Right cardiac atrium (tissue), 5 donors: ENCODE results near the gene STOML1. TPM values are rescaled to one million over a fixed set of nuclear protein-coding genes. Genes with fewer than 3 reads are reported as not detected.

Experiments
- ATAC-seq, 2 donors: fragments of 200-7000 bp; cut with Tn5 transposase; one replicate each; pipeline versions ENCODE4 v1.8.0 to v1.9.1; 2020; ENCODE audit warnings: moderate library complexity in 2 of 2, mild to moderate bottlenecking in 1 of 2
- DNase-seq, 3 donors: peaks; one replicate each; pipeline ENCODE4 v3.0.0-alpha.2; 2020
- H3K27ac ChIP-seq: one replicate; pipeline ENCODE4 v1.5.1; 2013; ENCODE audit warnings: mild to moderate bottlenecking, low read length, control low read depth, moderate library complexity
- H3K27me3 ChIP-seq: one replicate; pipeline ENCODE4 v1.6.1; 2013; ENCODE audit not compliant: control insufficient read depth, insufficient read depth
- H3K4me1 ChIP-seq: one replicate; pipeline ENCODE4 v1.6.1; 2013; ENCODE audit warnings: low read length; ENCODE audit not compliant: control insufficient read depth, insufficient read depth
- H3K4me3 ChIP-seq: one replicate; pipeline ENCODE4 v1.5.1; 2013; ENCODE audit warnings: low read length, control low read depth
- H3K9me3 ChIP-seq: one replicate; pipeline ENCODE4 v1.6.1; 2013; ENCODE audit warnings: low read length; ENCODE audit not compliant: control insufficient read depth
- WGBS: extraction: QIAGEN DNeasy Blood & Tissue Kit; methylation state at CpG from one replicate; pipeline ENCODE4 v1.1.7; 2013; 5-methylcytosine and 5-hydroxymethylcytosine counted together
- intact Hi-C, 4 donors: fragments of 100-400 bp; cut with DNase I; formaldehyde crosslinking; loops; one replicate each; pipeline versions ENCODE4 v1.11.0 to v1.14.0; 2022 to 2023
- polyA plus RNA-seq: library from polyadenylated mRNA; stranded (reverse); fragments of 200-250 nt; gene quantifications from one replicate; pipeline ENCODE4 v1.2.3, GENCODE V29; 2013
- total RNA-seq, 4 donors: library from RNA; stranded (reverse); fragmentation: NEBNext Ultra II Directional; extraction: Animal tissue kit (Norgen Biotek cat#: 25700); gene quantifications; one replicate each; pipeline ENCODE4 v1.2.1, GENCODE V29; 2021
- donor health status: healthy with polysubstance abuse.
- donor health status: DM: no; HTN: yes; CAD: no.
- donor health status: DM: no; HTN: no; CAD: no.
- donor health status: DM: no; HTN: yes; CAD: no; lungs with severe emphysema.
- donor health status: DM: yes; HTN: yes; CAD: no.

Gene STOML1
- total and polyA plus RNA-seq, 5 donors: 14.9 to 24.3 (median 17.9) TPM

DNA sequence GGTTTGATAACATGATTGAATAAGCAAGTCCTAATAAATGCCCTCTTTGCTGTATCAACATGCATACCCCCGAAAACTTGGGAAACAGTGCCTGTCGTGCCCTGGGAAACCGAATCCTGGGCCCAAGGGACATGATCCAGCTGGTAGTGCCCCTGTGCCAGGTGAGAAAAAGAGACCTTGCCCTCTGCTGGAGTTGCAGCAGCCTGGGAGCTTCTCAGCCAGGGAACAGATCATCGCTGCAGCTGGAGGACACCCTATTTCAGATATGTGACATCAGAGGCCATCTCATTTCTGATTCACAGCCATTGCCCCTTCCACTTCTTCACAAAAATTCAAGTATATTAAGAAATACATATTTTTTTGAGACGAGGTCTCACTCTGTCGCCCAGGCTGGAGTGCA is 32.3 kb downstream of the STOML1 start:
- 88% methylated on average over 6 of the region's 6 CpGs for WGBS
- no peak for ATAC-seq
- no peaks in the 10 kb centered on the region for H3K27me3 ChIP-seq
- H3K9me3 ChIP-seq: no peaks in the 10 kb centered on the region
- no peak overlapping the region for H3K4me3 ChIP-seq
- H3K27ac ChIP-seq: no peak overlapping the region
- H3K4me1 ChIP-seq: no peaks in the 10 kb centered on the region
- DNase-seq: no peak
- intact Hi-C loops: loop anchor here in 1 of 4 donors (10.0 kb wide), 1 partner anchor 355 kb away; no protein-coding TSS in a partner anchor

GRCh38 chr15:73959012-73959581 is 33.0 kb downstream of the STOML1 start:
- no peak for DNase-seq

GRCh38 chr15:73957785-73958184 is 34.3 kb downstream of the STOML1 start:
- no peak for ATAC-seq
- Histone ChIP-seq H3K27me3 (no peaks in the 10 kb centered on the region), H3K4me3 (no peak overlapping the region), H3K9me3 (no peaks in the 10 kb centered on the region), H3K4me1 (peaks cover 3% of the 10 kb centered on the region), H3K27ac (no peak overlapping the region)
- DNase-seq: no peak
- WGBS: 84% methylated on average over 2 of the region's 2 CpGs
- intact Hi-C loops: no loop called here

More at GRCh38 chr15:73959012-73959581, 33.0 kb downstream of the STOML1 start:
- Histone ChIP-seq H3K9me3 (no peaks in the 10 kb centered on the region), H3K27me3 (no peaks in the 10 kb centered on the region), H3K27ac (no peak overlapping the region), H3K4me3 (no peak overlapping the region), H3K4me1 (no peaks in the 10 kb centered on the region)
- intact Hi-C loops: no loop called here
- 57% methylated on average over 8 of the region's 8 CpGs for WGBS
- no peak for ATAC-seq

DNA sequence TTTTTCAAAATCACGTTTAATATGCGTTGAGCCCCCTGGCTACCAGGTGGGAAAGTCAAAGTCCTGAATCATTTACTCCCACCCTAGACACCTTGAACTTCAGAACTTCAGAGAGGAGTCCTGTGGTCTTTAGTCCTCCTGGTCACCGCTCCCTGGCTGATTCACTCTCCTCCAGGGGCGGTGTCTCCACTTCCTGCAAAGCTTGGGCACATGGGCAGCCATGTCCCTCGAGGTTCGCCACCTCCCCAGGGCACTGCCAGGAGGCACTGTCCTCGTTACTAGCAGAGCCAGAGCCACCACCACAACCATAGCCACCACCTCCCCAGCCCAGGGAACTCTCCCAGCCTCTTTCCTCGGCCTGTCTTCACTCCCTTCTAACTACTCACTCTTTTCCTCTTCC is 34.8 kb downstream of the STOML1 start:
- no peaks in the 10 kb centered on the region for H3K27me3 ChIP-seq
- no peaks in the 10 kb centered on the region for H3K9me3 ChIP-seq
- DNase-seq: peak in 1 of 3 donors; percentile 50
- WGBS: 79% methylated on average over 8 of the region's 8 CpGs
- H3K4me3 ChIP-seq: no peak overlapping the region
- H3K4me1 ChIP-seq: peaks cover 3% of the 10 kb centered on the region
- intact Hi-C loops: no loop called here
- H3K27ac ChIP-seq: no peak overlapping the region
- no peak for ATAC-seq

DNA sequence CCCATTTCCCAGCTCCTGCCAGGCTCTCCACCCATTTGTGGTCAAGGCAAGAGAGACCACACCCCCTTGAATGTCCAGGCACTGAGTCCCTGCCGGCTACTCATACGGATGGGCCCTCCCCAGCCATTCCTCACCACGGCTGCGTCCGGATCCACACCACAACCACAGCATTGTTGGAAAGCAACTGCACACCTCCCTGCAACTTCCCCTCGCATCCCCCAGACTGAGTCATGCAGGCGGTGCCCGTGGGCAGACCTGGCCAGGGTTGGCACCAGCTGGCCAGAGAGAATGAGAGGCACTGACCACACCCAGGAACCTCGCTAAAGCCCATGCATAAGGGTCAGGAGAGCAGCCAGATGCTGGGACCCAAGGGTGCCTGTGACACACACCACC is 35.4 kb downstream of the STOML1 start:
- 46% methylated on average over 9 of the region's 9 CpGs for WGBS
- Histone ChIP-seq H3K27ac (no peak overlapping the region), H3K9me3 (no peaks in the 10 kb centered on the region), H3K4me3 (no peak overlapping the region), H3K27me3 (no peaks in the 10 kb centered on the region), H3K4me1 (peaks cover 3% of the 10 kb centered on the region)
- DNase-seq (peak in 1 of 3 donors; percentile 67), ATAC-seq (peak; percentile 34 to 52)
- intact Hi-C loops: no loop called here

DNA sequence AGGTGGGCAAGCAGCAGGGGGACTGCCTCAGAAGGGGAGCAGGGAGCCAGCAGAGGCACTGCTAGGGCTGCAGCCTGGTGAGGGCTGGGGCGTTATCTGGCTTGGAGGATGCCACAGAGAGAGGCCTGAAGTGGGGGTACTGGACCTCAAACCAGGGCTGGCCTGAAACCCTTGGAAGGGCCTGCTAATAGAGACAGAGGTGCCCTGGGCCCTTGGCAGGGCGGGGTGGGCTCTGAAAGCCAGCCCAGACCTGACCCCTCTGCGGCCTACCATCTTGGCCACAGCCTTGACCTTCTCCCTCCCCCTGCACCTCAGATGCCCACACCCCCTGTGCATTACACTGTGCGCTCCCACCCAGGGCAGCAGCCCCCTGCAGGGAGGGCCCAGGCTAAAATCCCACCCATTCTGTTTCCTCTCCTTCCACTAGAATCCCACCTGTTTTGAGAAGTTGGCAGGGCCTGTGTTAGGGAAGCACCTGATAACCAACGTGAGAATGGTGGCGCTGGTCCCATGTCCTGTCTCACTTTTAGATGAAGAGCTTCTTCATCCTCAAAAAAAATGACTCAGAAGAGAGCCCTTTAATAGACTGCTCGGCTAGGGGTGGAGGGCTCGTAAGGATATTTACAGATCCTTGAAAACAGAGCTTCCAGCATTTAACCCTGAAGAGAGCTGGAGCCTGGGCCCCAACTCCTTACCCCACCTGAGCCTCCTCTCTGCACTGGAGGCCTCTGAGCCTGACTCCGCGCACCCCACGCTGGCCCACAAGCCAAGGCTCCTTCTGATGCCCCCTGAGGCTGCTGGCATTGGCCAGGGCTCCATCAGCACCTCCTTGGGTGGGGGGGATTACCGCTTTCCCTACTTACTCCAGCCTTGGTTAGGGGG is 36.0 kb downstream of the STOML1 start:
- no peak overlapping the region for H3K4me3 ChIP-seq
- peaks cover 7% of the 10 kb centered on the region for H3K4me1 ChIP-seq
- intact Hi-C loops: no loop called here
- no peak overlapping the region for H3K27ac ChIP-seq
- no peaks in the 10 kb centered on the region for H3K27me3 ChIP-seq
- peak in 1 of 3 donors; percentile 41 for DNase-seq
- ATAC-seq: no peak
- WGBS: 84% methylated on average over 12 of the region's 12 CpGs
- H3K9me3 ChIP-seq: no peaks in the 10 kb centered on the region

DNA sequence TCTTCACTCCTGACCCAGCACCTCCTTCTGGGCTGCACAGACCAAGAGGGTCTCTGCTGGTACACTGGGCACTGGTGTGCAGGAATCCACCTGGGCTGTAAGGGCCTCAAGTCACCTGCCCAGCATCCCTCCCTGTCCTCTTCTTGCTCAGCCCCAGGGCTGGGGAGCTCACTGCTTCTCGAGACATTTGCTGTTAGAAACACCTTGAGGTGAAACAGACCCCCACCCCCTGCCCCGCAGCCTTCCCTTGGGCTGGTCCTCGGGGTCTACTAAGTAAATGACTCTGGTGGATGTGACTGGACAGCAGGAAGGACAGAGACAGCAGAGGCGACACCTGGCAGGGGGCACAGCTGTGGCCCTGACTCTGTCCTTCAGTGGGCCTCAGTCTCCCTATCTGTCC is 36.8 kb downstream of the STOML1 start:
- DNase-seq (no peak), ATAC-seq (no peak)
- Histone ChIP-seq H3K9me3 (no peaks in the 10 kb centered on the region), H3K27me3 (no peaks in the 10 kb centered on the region), H3K4me1 (peaks cover 11% of the 10 kb centered on the region), H3K4me3 (no peak overlapping the region), H3K27ac (no peak overlapping the region)
- intact Hi-C loops: no loop called here
- 93% methylated on average over 4 of the region's 4 CpGs for WGBS

DNA sequence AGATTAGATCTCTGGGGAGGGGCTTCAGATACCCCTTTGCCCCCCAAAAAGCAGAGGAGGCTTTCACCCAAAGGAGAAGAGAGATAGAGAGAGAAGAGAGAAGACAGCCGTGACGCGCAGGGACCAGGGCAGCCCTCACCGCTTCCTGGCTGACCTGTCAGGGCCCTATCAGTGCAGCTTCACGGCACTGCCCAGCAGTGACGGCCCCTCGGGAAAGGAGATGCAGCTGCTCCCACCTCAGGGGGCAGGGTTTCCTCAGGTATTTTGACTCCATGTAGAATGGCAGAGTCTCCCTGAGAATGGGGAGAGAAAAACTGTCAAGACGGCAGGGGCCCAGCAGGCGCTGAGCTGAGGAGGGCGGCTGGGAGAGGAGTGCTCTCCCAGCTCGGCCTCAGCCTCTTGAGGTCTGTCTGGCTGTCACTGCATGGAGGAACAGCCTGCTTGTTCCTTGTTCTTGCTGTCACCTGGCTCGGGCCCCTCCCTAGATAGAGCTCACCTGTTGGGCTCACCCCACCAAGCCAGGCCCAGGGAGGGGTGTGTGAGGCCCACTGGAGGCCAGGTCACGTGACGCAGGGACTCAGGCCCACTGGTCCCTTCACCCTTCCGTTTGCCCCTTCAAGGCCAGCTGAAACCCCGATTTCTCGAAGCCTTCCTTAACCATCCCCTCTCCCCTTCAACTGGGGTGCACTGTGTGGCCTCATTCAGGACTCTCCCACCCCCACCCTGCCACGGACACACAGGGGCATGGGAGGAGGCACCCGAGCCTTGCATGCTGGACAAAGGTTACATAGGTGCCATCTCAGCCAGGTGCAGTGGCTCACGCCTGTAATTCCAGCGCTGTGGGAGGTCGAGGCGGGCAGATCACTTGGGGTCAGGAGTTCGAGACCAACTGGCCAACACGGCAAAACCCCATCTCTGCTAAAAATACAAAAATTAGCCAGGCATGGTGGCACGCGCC is 37.6 kb downstream of the STOML1 start:
- Histone ChIP-seq H3K9me3 (no peaks in the 10 kb centered on the region), H3K27me3 (no peaks in the 10 kb centered on the region), H3K4me3 (no peak overlapping the region), H3K4me1 (peaks cover 11% of the 10 kb centered on the region), H3K27ac (no peak overlapping the region)
- no peak for ATAC-seq
- intact Hi-C loops: no loop called here
- no peak for DNase-seq
- 89% methylated on average over 27 of the region's 27 CpGs for WGBS

DNA sequence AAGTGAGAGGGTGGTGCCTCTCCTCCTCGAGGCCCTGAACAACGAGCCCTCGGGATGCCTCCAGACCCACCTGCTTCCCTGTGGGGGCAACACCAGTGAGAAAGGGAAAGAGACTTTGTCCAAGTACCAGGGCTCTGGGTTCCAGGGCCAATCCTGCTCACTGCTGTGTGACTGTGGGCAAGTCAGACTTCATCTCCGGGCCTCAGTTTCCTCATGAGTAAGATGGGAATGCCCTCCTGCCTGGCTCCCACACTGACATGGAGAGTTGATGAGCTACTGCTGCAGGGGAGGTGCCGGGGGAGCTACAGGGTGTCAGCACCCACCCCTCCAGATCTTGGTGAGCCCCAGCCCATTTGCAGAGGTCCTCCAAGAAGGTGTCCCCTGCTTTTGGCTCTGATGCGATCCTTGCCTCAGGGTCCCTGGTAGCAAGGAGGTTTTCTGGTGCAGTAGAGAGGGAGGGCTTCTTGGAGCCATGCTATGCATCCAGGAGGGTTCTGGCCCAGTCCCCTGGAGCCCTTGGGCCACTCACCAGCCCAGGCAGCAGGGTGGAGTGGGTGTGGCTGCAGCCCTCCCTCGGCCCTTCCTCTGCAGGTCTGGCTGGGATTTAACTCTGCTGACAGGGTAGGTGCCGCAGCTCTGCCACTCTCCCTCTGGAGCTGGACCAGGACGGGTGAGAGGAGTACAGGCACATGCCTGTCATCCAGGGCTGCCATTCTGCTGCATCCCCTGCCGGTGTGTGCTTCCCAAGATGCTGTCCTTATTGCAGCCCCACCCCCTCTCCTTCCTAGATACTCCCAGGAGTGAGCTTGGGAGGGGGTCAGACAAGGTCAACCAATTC is 39.0 kb downstream of the STOML1 start:
- 72% methylated on average over 10 of the region's 10 CpGs for WGBS
- Histone ChIP-seq H3K9me3 (no peaks in the 10 kb centered on the region), H3K27me3 (no peaks in the 10 kb centered on the region), H3K4me1 (peaks cover 11% of the 10 kb centered on the region), H3K4me3 (no peak overlapping the region), H3K27ac (no peak overlapping the region)
- intact Hi-C loops: no loop called here
- peak in 2 of 3 donors; percentile 52 to 58 for DNase-seq
- no peak for ATAC-seq

GRCh38 chr15:73952171-73952912 is 39.8 kb downstream of the STOML1 start:
- H3K27ac ChIP-seq: peak overlapping the region; percentile 93
- no peak overlapping the region for H3K4me3 ChIP-seq
- DNase-seq (peak in 2 of 3 donors; percentile 68 to 71), ATAC-seq (no peak)
- intact Hi-C loops: no loop called here
- peaks cover 11% of the 10 kb centered on the region for H3K4me1 ChIP-seq
- no peaks in the 10 kb centered on the region for H3K9me3 ChIP-seq
- no peaks in the 10 kb centered on the region for H3K27me3 ChIP-seq
- 80% methylated on average over 21 of the region's 21 CpGs for WGBS
